Prostate gland (tissue), 2 donors: ENCODE data around the gene BBS9. TPM values are rescaled to one million over a fixed set of nuclear protein-coding genes. Genes with fewer than 3 reads are reported as not detected.

ENCODE experiments used
- DNase-seq: peaks from one replicate; pipeline ENCODE4 v3.0.0-alpha.2; 2019; ENCODE audit warnings: low spot score
- H3K27ac ChIP-seq, 2 donors: fragments of 200-600 bp; sonication (generic); 2 replicates each; pipeline ENCODE4 v1.5.1; 2017 to 2019
- H3K27me3 ChIP-seq: fragments of 200-600 bp; sonication (generic); replicated peaks from 2 replicates; pipeline ENCODE4 v1.5.1; 2019; ENCODE audit not compliant: insufficient read depth
- H3K36me3 ChIP-seq, 2 donors: fragments of 200-600 bp; sonication (generic); 1 replicate in 1 of 2; 2 replicates in 1 of 2; pipeline versions ENCODE4 v1.5.1 to v1.8.1; 2017 to 2019
- H3K4me1 ChIP-seq: fragments of 200-600 bp; sonication (generic); replicated peaks from 2 replicates; pipeline ENCODE4 v1.5.1; 2019
- H3K4me3 ChIP-seq, 2 donors: fragments of 200-600 bp; sonication (generic); 2 replicates each; pipeline ENCODE4 v1.5.1; 2017 to 2019
- H3K9me3 ChIP-seq: fragments of 200-600 bp; sonication (generic); 2 replicates; pipeline ENCODE4 v1.5.1; 2017
- CTCF ChIP-seq, 4 experiments: fragments of 200-600 bp in 2 of 4; fragments of 450-650 bp in 2 of 4; sonication (generic) in 2 of 4; IDR thresholded peaks; 1 replicate in 3 of 4; 2 replicates in 1 of 4; pipeline ENCODE4 v1.5.1; 2016 to 2019; ENCODE audit warnings: antibody characterized with exemption in 4 of 4, mild to moderate bottlenecking in 2 of 4, moderate library complexity in 2 of 4
- POLR2A ChIP-seq: fragments of 450-650 bp; IDR thresholded peaks from one replicate; pipeline ENCODE4 v1.6.1; 2016; ENCODE audit warnings: antibody characterized with exemption, mild to moderate bottlenecking
- POLR2AphosphoS5 ChIP-seq: sonication (generic); formaldehyde crosslinking; IDR thresholded peaks from one replicate; pipeline ENCODE4 v1.6.1; 2017; ENCODE audit warnings: antibody characterized with exemption
- WGBS: methylation state at CpG from one replicate; pipeline ENCODE4 v1.1.5; 2018; 5-methylcytosine and 5-hydroxymethylcytosine counted together
- intact Hi-C: fragments of 100-400 bp; cut with DNase I; formaldehyde crosslinking; loops from one replicate; pipeline ENCODE4 v1.14.2; 2022
- total RNA-seq, 2 donors: library from RNA; depleted of rRNA; stranded (reverse); fragments of >200 nt; gene quantifications; one replicate each; pipeline ENCODE4 v1.1.0, GENCODE V29; 2016

Gene BBS9
- total RNA-seq, 2 donors from 2014 or later = 19.6 to 36.8 TPM

GRCh38 chr7:33232632-33233145, 103.3 kb downstream of the BBS9 start:
- TF ChIP-seq POLR2A (no peak), POLR2AphosphoS5 (no peak), CTCF (IDR thresholded peaks at IDR 0.05) (no peak)
- Histone ChIP-seq H3K9me3 (no peaks in the 10 kb centered on the region), H3K27me3 (no peaks in the 10 kb centered on the region), H3K27ac (no peak overlapping the region), H3K4me3 (no peak overlapping the region), H3K4me1 (no peaks in the 10 kb centered on the region), H3K36me3 (no peaks in the 10 kb centered on the region)
- no peak for DNase-seq
- intact Hi-C loops = no loop called here
- WGBS = 95% methylated on average over 1 of the region's 1 CpG

GRCh38 chr7:33233659-33234058, 104.3 kb downstream of the BBS9 start:
- no peak for DNase-seq
- intact Hi-C loops = no loop called here
- no peaks in the 10 kb centered on the region for H3K9me3 ChIP-seq
- no peak overlapping the region for H3K27ac ChIP-seq
- 52% methylated on average over 3 of the region's 3 CpGs for whole genome bisulfite sequencing
- H3K27me3 ChIP-seq = no peaks in the 10 kb centered on the region
- H3K4me1 ChIP-seq = no peaks in the 10 kb centered on the region
- no peaks in the 10 kb centered on the region for H3K36me3 ChIP-seq
- H3K4me3 ChIP-seq = no peak overlapping the region
- TF ChIP-seq CTCF (IDR thresholded peaks at IDR 0.05) (no peak), POLR2AphosphoS5 (no peak), POLR2A (no peak)

DNA sequence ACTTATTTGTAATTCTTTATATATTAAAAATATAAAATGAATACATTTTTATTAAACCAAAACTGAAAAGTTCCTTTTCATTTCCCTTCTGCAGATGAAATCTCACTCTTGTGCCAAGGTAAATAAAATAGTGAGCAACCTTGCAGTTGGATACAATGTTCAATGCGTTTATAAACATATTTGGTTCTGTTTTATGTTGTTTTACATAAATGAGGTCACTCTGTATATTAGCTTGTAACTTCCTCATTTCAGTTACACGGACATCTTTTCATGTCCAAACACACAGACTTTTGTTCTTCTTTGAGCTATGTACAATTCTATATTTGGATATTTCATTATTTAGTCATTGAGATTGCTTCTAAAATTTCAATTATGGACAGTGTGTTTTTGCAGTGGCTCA, 107.7 kb downstream of the BBS9 start:
- Histone ChIP-seq H3K27me3 (no peaks in the 10 kb centered on the region), H3K4me3 (no peak overlapping the region), H3K9me3 (no peaks in the 10 kb centered on the region), H3K4me1 (no peaks in the 10 kb centered on the region), H3K36me3 (no peaks in the 10 kb centered on the region), H3K27ac (no peak overlapping the region)
- 32% methylated on average over 2 of the region's 2 CpGs for WGBS
- TF ChIP-seq CTCF (IDR thresholded peaks at IDR 0.05) = no peak
- TF ChIP-seq POLR2A = no peak
- no peak for TF ChIP-seq POLR2AphosphoS5
- no peak for DNase-seq
- intact Hi-C loops = no loop called here

- H3K4me3 ChIP-seq = no peak overlapping the region
- DNase-seq = no peak
- intact Hi-C loops = loop anchor here (10.0 kb wide), 2 partner anchors 501 to 681 kb away; no protein-coding TSS in a partner anchor
- H3K27me3 ChIP-seq = no peaks in the 10 kb centered on the region
- no peak overlapping the region for H3K27ac ChIP-seq
- TF ChIP-seq CTCF (IDR thresholded peaks at IDR 0.05) (peak; percentile 38 to 74 (median 58)), POLR2AphosphoS5 (no peak)
- H3K9me3 ChIP-seq = no peaks in the 10 kb centered on the region
- no peaks in the 10 kb centered on the region for H3K36me3 ChIP-seq
- WGBS = 43% methylated on average over 2 of the region's 2 CpGs
- H3K4me1 ChIP-seq = no peaks in the 10 kb centered on the region
These were observed 114.0 kb downstream of the BBS9 start for GRCh38 chr7:33243319-33243881.

- WGBS = 85% methylated on average over 4 of the region's 4 CpGs
- intact Hi-C loops = loop anchor here (10.0 kb wide), 2 partner anchors 496 to 676 kb away; no protein-coding TSS in a partner anchor
- H3K4me3 ChIP-seq = no peak overlapping the region
- no peaks in the 10 kb centered on the region for H3K27me3 ChIP-seq
- no peaks in the 10 kb centered on the region for H3K36me3 ChIP-seq
- H3K4me1 ChIP-seq = no peaks in the 10 kb centered on the region
- TF ChIP-seq POLR2A = no peak
- TF ChIP-seq POLR2AphosphoS5 = no peak
- TF ChIP-seq CTCF (IDR thresholded peaks at IDR 0.05) = no peak
- H3K9me3 ChIP-seq = no peaks in the 10 kb centered on the region
- no peak overlapping the region for H3K27ac ChIP-seq
- no peak for DNase-seq
These were observed 119.3 kb downstream of the BBS9 start for GRCh38 chr7:33248671-33249070.
